Small intestine (tissue), 7 donors: Measurements from ENCODE around the gene KCNJ10. TPM values are rescaled to one million over a fixed set of nuclear protein-coding genes. Genes with fewer than 3 reads are reported as not detected.

Experiments
- DNase-seq, 2 donors: peaks; one replicate each; pipeline versions ENCODE4 v3.0.0 to v3.0.0-alpha.2; 2013
- FAIRE-seq: peaks from 2 replicates; lab custom pipeline; 2012; peaks lifted over from hg19 to GRCh38; lab: Jason Lieb, UNC
- H3K27ac ChIP-seq, 3 donors: one replicate each; pipeline ENCODE4 v1.5.1; 2013; ENCODE audit warnings: low read length in 2 of 3, mild to moderate bottlenecking in 2 of 3, control low read depth in 1 of 3, inconsistent platforms in 1 of 3, low read depth in 1 of 3, moderate library complexity in 1 of 3
- H3K27me3 ChIP-seq, 3 donors: one replicate each; pipeline ENCODE4 v1.6.1; 2013; ENCODE audit warnings: low read length in 3 of 3, inconsistent platforms in 1 of 3; ENCODE audit not compliant: control insufficient read depth in 3 of 3, insufficient read depth in 3 of 3
- H3K36me3 ChIP-seq, 3 donors: one replicate each; pipeline ENCODE4 v1.6.1; 2013; ENCODE audit warnings: low read length in 3 of 3, inconsistent platforms in 1 of 3, low read depth in 1 of 3, mild to moderate bottlenecking in 1 of 3, moderate library complexity in 1 of 3; ENCODE audit not compliant: control insufficient read depth in 3 of 3, insufficient read depth in 2 of 3
- H3K4me1 ChIP-seq, 3 donors: one replicate each; pipeline ENCODE4 v1.6.1; 2013; ENCODE audit warnings: low read length in 2 of 3, inconsistent platforms in 1 of 3, low read depth in 1 of 3, mild to moderate bottlenecking in 1 of 3, moderate library complexity in 1 of 3; ENCODE audit not compliant: control insufficient read depth in 3 of 3, insufficient read depth in 2 of 3
- H3K4me3 ChIP-seq, 3 donors: one replicate each; pipeline ENCODE4 v1.5.1; 2013; ENCODE audit warnings: low read length in 3 of 3, control low read depth in 1 of 3, inconsistent platforms in 1 of 3, low read depth in 1 of 3, mild to moderate bottlenecking in 1 of 3, moderate library complexity in 1 of 3
- H3K9me3 ChIP-seq, 2 donors: one replicate each; pipeline ENCODE4 v1.6.1; 2013; ENCODE audit warnings: low read depth in 1 of 2, low read length in 1 of 2; ENCODE audit not compliant: control insufficient read depth in 2 of 2, insufficient read depth in 1 of 2
- WGBS, 3 donors: extraction: QIAGEN DNeasy Blood & Tissue Kit; methylation state at CpG; one replicate each; pipeline ENCODE4 v1.1.7; 2013; 5-methylcytosine and 5-hydroxymethylcytosine counted together
- polyA plus RNA-seq, 4 donors: library from polyadenylated mRNA; stranded (reverse) in 3 of 4; unstranded in 1 of 4; fragments of 200-250 nt in 3 of 4; fragments of 120-200 nt in 1 of 4; gene quantifications; one replicate each; pipeline versions ENCODE4 v1.2.1 to v1.2.3, GENCODE V29; 2013
- donor health status: healthy with polysubstance abuse.
- donor health status: control.
- donor health status: control.
- donor health status: Bipolar disorder and iron deficiency.
- donor health status: healthy.

KCNJ10 gene
- polyA plus RNA-seq, 4 donors = 0.25 to 0.47 TPM; not detected in 2

DNA sequence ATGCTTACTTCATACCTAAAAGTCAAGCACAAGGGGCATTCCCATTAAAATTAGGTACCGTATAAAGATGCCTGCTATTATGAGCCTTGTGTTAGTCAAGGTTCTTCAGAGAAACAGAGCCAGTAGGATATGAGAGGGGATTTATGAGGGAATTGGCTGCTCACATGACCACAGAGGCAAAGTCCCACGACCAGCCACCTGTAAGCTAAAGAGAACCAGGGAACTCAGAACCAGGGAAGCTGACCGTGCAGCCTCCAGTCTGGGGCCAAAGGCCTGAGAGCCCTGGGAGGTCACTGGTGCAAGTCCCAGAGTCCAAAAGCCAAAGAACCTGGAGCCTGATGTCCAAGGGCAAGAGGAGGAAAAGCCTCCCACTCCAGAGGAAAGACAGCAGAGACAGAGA is 58.2 kb downstream of the KCNJ10 start:
- H3K36me3 ChIP-seq = no peaks in the 10 kb centered on the region
- H3K4me3 ChIP-seq = no peak overlapping the region
- H3K27ac ChIP-seq = peak overlapping the region in 1 of 3 donors; percentile 34
- peak in 1 of 2 donors; percentile 86 for DNase-seq
- no peak for FAIRE-seq
- peaks cover 0 to 24% (median 3%) of the 10 kb centered on the region in 3 donors for H3K4me1 ChIP-seq
- WGBS, 3 donors = 17 to 51% (median 36%) methylated on average over 3 of the region's 3 CpGs
- no peaks in the 10 kb centered on the region for H3K9me3 ChIP-seq
- H3K27me3 ChIP-seq = peaks cover 0 to 5% (median 0%) of the 10 kb centered on the region in 3 donors

DNA sequence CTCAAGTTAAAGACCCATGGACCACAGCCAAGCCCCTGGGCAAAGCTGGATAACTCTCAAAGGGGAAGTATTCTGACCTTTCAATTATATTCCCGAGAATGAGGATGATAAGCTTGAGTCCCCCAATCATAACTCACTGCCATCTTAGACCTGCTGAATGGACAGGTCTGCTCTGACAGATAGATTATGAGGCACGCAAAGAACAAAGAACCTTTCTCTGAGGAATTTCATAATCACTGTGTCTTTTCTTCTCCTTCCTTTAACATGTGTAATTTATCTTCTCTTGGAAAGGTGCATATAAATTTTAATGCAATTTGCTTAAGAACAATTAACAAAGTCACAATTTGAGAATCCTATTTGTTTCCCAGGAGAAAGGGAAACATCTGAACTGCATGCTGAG is 60.2 kb downstream of the KCNJ10 start:
- no peak for DNase-seq

DNA sequence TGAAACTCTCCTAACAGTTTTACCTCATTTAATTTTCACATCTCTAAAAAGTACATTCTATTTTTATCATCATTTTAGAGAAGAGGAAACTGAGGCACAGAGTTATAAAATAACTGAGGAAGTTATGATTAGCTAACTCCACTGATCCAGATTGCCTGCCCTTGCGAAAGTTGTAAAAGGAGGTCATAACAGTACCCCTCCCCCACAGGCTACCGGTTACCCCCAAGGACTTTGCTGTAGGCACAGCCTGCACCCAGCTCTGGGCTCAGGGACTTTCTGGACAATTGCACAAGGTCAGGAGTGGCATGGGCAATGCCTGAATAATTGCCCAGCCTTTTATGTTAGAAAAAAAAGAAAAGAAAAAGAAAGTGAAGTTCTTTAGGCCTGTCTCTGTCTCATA is 60.9 kb downstream of the KCNJ10 start:
- H3K27ac ChIP-seq = peak overlapping the region in 1 of 3 donors; percentile 32
- DNase-seq (peak in 1 of 2 donors; percentile 27), FAIRE-seq (no peak)
- no peaks in the 10 kb centered on the region for H3K9me3 ChIP-seq
- no peak overlapping the region for H3K4me3 ChIP-seq
- peaks cover 0 to 4% (median 0%) of the 10 kb centered on the region in 3 donors for H3K27me3 ChIP-seq
- no peaks in the 10 kb centered on the region for H3K36me3 ChIP-seq
- 48 to 79% (median 54%) methylated on average over 2 of the region's 2 CpGs for WGBS, 3 donors
- peaks cover 0 to 48% (median 10%) of the 10 kb centered on the region in 3 donors for H3K4me1 ChIP-seq

More for the DNA sequence above, 60.2 kb downstream of the KCNJ10 start:
- Histone ChIP-seq H3K9me3 (no peaks in the 10 kb centered on the region), H3K4me3 (no peak overlapping the region), H3K36me3 (no peaks in the 10 kb centered on the region), H3K4me1 (peaks cover 0 to 40% (median 7%) of the 10 kb centered on the region in 3 donors), H3K27me3 (peaks cover 0 to 4% (median 0%) of the 10 kb centered on the region in 3 donors), H3K27ac (no peak overlapping the region)
- 22 to 67% (median 34%) methylated on average over 2 of the region's 2 CpGs for WGBS, 3 donors
- FAIRE-seq = no peak

DNA sequence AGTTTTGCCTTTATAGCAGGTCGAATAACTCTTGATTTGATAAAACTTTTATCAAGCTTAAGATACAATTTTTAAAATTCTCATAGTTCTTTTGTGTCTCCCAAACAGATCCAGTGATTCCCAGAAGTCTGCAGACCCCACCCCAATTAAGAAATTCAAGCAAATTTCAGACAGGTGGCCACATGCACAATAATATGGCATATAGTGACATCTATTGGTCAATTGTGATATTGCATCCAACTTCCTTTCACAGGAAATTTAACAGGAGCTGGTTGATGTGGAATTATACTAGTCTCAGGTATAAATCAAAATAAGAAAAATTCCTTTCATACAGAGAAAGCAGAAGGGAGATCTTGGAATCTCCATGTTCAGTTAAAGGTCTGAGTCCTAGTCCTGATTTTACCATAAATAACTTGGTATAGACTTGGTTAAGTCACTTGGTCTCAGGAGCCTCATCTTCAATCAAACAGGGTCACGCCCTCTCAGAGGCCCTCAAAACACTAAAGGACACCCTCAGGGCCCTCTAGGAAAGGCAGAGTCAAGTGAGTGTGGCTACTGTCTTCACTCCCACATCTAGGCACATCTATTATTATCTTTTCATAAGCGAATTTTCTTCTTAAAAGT is 62.3 kb downstream of the KCNJ10 start:
- H3K27ac ChIP-seq = no peak overlapping the region
- FAIRE-seq = peak; percentile 87
- no peaks in the 10 kb centered on the region for H3K36me3 ChIP-seq
- peaks cover 0 to 4% of the 10 kb centered on the region in 2 donors for H3K9me3 ChIP-seq
- no peak overlapping the region for H3K4me3 ChIP-seq
- 68 to 75% (median 73%) methylated on average over 3 of the region's 3 CpGs for WGBS, 3 donors
- H3K4me1 ChIP-seq = peaks cover 0 to 59% (median 10%) of the 10 kb centered on the region in 3 donors
- peaks cover 0 to 4% (median 0%) of the 10 kb centered on the region in 3 donors for H3K27me3 ChIP-seq
- DNase-seq = peak; percentile 53 to 62

DNA sequence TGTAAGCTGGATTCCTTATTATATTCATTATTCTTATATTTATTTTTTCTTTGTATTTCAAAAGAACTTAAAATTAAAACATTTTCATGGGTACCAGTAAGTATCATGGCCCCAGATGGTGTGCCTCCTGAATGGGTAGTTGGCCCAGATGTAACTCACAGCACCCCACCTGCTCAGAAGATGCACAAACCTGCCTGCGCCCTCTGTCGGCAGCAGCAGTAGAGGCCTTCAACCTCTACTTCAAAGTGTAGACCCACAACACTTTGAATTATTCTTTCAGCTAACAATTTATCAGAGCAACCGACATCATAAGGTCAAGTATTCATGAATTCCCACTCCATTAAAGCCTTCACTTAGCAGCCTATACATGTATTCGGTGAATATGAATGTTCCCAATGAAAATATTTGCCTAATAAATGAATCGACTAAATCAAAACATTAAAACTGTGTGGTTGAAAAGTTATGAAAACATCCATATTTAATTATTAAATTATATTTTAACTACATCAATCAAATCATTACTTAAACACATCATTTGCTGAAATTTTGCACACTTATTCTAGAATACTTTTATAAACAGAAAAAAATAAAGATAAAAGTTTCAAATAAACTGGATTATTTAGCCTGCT is 63.5 kb downstream of the KCNJ10 start:
- WGBS, 3 donors = 23 to 26% (median 24%) methylated on average over 5 of the region's 5 CpGs
- Histone ChIP-seq H3K36me3 (no peaks in the 10 kb centered on the region), H3K27me3 (peaks cover 0 to 2% (median 0%) of the 10 kb centered on the region in 3 donors), H3K27ac (no peak overlapping the region), H3K9me3 (peaks cover 0 to 6% of the 10 kb centered on the region in 2 donors), H3K4me3 (no peak overlapping the region), H3K4me1 (peaks cover 0 to 56% (median 7%) of the 10 kb centered on the region in 3 donors)
- FAIRE-seq (peak; percentile 75), DNase-seq (peak; percentile 82 to 87)

DNA sequence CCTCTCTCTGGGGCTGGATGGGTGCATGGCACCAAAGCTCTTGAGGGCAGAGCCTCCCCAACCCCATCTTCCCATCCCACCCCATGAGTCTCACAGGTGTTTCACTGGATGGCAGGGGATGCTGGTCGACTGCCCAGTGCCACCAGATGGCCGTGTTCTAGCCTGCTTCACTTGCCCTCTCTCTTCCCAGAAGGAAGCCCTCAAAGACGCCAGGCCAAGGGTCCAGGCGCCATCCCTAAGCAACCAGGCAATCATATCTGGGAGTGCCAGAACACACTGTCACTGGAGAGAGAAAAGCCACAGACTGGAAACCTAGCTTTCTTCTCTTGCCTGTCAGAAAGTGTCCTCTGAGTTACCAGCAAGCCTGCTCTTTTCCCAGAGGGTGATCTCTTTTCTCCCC is 64.9 kb downstream of the KCNJ10 start:
- peaks cover 0 to 44% (median 7%) of the 10 kb centered on the region in 3 donors for H3K4me1 ChIP-seq
- no peaks in the 10 kb centered on the region for H3K27me3 ChIP-seq
- H3K36me3 ChIP-seq = no peaks in the 10 kb centered on the region
- WGBS, 3 donors = 43 to 70% (median 45%) methylated on average over 4 of the region's 4 CpGs
- no peak for FAIRE-seq
- no peak overlapping the region for H3K4me3 ChIP-seq
- peaks cover 0 to 6% of the 10 kb centered on the region in 2 donors for H3K9me3 ChIP-seq
- peak overlapping the region in 2 of 3 donors; percentile 76 to 88 for H3K27ac ChIP-seq
- DNase-seq = peak in 1 of 2 donors; percentile 28

DNA sequence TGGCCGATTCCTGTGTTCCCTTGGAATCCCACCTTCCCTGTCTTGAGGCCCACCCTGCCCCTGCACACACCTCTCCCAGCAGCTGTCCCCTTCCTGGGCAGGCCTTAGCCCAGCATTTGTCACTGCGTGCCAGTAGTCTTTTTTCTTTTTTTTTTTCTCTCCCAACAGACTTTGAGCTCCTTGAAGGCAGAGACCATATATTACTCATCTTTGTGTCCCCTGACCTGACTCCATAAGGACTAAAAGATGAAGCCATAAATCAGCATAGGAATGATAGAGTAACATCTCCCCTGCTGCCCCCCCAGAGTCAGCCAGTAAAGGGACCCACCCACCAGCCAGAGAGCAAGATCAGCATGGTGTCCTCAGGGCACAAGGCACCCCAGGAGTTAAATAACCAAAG is 65.5 kb downstream of the KCNJ10 start:
- Histone ChIP-seq H3K27ac (peak overlapping the region in 2 of 3 donors; percentile 76 to 88), H3K36me3 (no peaks in the 10 kb centered on the region), H3K4me1 (peaks cover 0 to 40% (median 7%) of the 10 kb centered on the region in 3 donors), H3K4me3 (no peak overlapping the region), H3K9me3 (peaks cover 0 to 6% of the 10 kb centered on the region in 2 donors), H3K27me3 (no peaks in the 10 kb centered on the region)
- 30 to 72% (median 57%) methylated on average over 2 of the region's 2 CpGs for WGBS, 3 donors
- FAIRE-seq (no peak), DNase-seq (peak; percentile 81)

DNA sequence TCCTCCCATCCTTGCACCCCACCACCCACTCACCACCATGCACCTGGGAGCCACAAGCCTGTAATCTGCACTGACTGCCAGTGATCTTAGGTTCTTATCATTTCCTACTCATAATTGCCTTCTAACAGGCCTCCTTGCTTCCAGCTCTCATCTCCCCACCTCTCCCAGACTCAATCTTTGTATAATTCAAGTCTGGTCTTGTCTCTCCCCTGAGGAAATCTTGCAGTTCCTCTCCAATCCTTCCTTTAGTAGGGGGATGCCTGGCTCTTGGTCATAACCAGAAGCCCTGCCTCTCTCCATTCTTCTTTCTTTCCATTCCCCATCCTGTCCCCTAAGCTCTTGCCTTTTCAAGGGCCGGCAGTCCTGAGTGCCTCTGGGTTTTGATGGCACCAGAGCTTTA is 66.0 kb downstream of the KCNJ10 start:
- DNase-seq (no peak), FAIRE-seq (no peak)
- peaks cover 0 to 6% of the 10 kb centered on the region in 2 donors for H3K9me3 ChIP-seq
- H3K4me1 ChIP-seq = peaks cover 0 to 40% (median 7%) of the 10 kb centered on the region in 3 donors
- no peak overlapping the region for H3K4me3 ChIP-seq
- H3K27ac ChIP-seq = peak overlapping the region in 2 of 3 donors; percentile 76 to 88
- H3K27me3 ChIP-seq = no peaks in the 10 kb centered on the region
- WGBS, 3 donors = 78 to 100% (median 92%) methylated on average over 1 of the region's 1 CpG
- no peaks in the 10 kb centered on the region for H3K36me3 ChIP-seq
